HepG2 (cell line): ENCODE results near the gene ZNF132. TPM values are rescaled to one million over a fixed set of nuclear protein-coding genes. Genes with fewer than 3 reads are reported as not detected.

ENCODE experiments used
- CBFB ChIP-seq: sonication (generic); formaldehyde crosslinking; IDR thresholded peaks from 2 replicates; pipeline ENCODE4 v1.4.0; 2020; ENCODE audit warnings: missing genetic modification reagents
- DPF2 ChIP-seq: sonication (generic); formaldehyde crosslinking; IDR thresholded peaks from 2 replicates; pipeline ENCODE4 v1.4.0; 2020; ENCODE audit warnings: mild to moderate bottlenecking, low read depth, missing genetic modification reagents, borderline replicate concordance
- FOXA1 ChIP-seq, 2 experiments: fragments of 450-650 bp in 1 of 2; sonication (generic) in 1 of 2; formaldehyde crosslinking in 1 of 2; IDR thresholded peaks; 2 replicates each; pipeline versions ENCODE4 v1.4.0 to v1.6.1; 2016 to 2020; ENCODE audit warnings: missing genetic modification reagents in 1 of 2
- FOXK2 ChIP-seq: fragments of 450-650 bp; IDR thresholded peaks from 2 replicates; pipeline ENCODE4 v1.6.1; 2016
- KLF6 ChIP-seq: IDR thresholded peaks from 2 replicates; pipeline ENCODE4 v1.8.0; 2016; ENCODE audit warnings: missing biosample characterization, missing genetic modification reagents
- LRRFIP1 ChIP-seq: sonication (generic); formaldehyde crosslinking; conservative IDR thresholded peaks from 2 replicates; pipeline ENCODE4 v1.4.0; 2020; ENCODE audit warnings: missing genetic modification reagents
- MBNL3 ChIP-seq: fragments of 250-450 bp; sonication (Bioruptor Pico); conservative IDR thresholded peaks from 2 replicates; pipeline ENCODE4 v1.8.0; 2022; ENCODE audit warnings: mild to moderate bottlenecking, inconsistent platforms
- NCOA2 ChIP-seq: sonication (generic); formaldehyde crosslinking; IDR thresholded peaks from 2 replicates; pipeline ENCODE4 v1.8.0; 2022; ENCODE audit warnings: inconsistent platforms
- RBFOX2 ChIP-seq: fragments of 200-400 bp; formaldehyde crosslinking; IDR thresholded peaks from 2 replicates; pipeline ENCODE4 v1.6.1; 2017; ENCODE audit warnings: low read depth, mild to moderate bottlenecking, low read length
- REPIN1 ChIP-seq: sonication (generic); formaldehyde crosslinking; IDR thresholded peaks from 2 replicates; pipeline ENCODE4 v1.8.0; 2022; ENCODE audit warnings: missing genetic modification reagents, low read depth, mild to moderate bottlenecking, borderline replicate concordance
- SIX1 ChIP-seq: sonication (generic); formaldehyde crosslinking; IDR thresholded peaks from 2 replicates; pipeline ENCODE4 v1.4.0; 2020; ENCODE audit warnings: missing genetic modification reagents, borderline replicate concordance
- SNAI1 ChIP-seq: sonication (generic); formaldehyde crosslinking; IDR thresholded peaks from 2 replicates; pipeline ENCODE4 v1.5.0; 2020; ENCODE audit warnings: mild to moderate bottlenecking, missing genetic modification reagents, borderline replicate concordance
- TCF12 ChIP-seq, 2 experiments: fragments of 450-650 bp in 1 of 2; sonication (generic) in 1 of 2; formaldehyde crosslinking in 1 of 2; IDR thresholded peaks; 2 replicates each; pipeline versions ENCODE4 v1.6.1 to v1.8.0; 2017 to 2022; ENCODE audit warnings: antibody characterized with exemption in 1 of 2, mild to moderate bottlenecking in 1 of 2, missing genetic modification reagents in 1 of 2, moderate library complexity in 1 of 2
- ZBTB20 ChIP-seq: sonication (generic); formaldehyde crosslinking; IDR thresholded peaks from 2 replicates; pipeline ENCODE4 v1.8.1; 2023; ENCODE audit warnings: missing genetic modification reagents, low read depth, mild to moderate bottlenecking, borderline replicate concordance
- ZBTB21 ChIP-seq: sonication (generic); formaldehyde crosslinking; IDR thresholded peaks from 2 replicates; pipeline ENCODE4 v1.4.0; 2020; ENCODE audit warnings: missing genetic modification reagents
- ZNF24 ChIP-seq: fragments of 450-650 bp; IDR thresholded peaks from 2 replicates; pipeline ENCODE4 v1.6.1; 2017; ENCODE audit warnings: antibody characterized with exemption, mild to moderate bottlenecking
- ZNF451 ChIP-seq: sonication (generic); formaldehyde crosslinking; IDR thresholded peaks from 2 replicates; pipeline ENCODE4 v1.5.0; 2020; ENCODE audit warnings: mild to moderate bottlenecking, missing genetic modification reagents
- ZNF605 ChIP-seq: sonication (generic); formaldehyde crosslinking; IDR thresholded peaks from 2 replicates; pipeline ENCODE4 v1.8.0; 2022; ENCODE audit warnings: mild to moderate bottlenecking, missing genetic modification reagents
- ZNF75D ChIP-seq: sonication (generic); formaldehyde crosslinking; IDR thresholded peaks from 2 replicates; pipeline ENCODE4 v1.8.1; 2023; ENCODE audit warnings: missing genetic modification reagents, mild to moderate bottlenecking, borderline replicate concordance
- ZNF768 ChIP-seq: sonication (generic); formaldehyde crosslinking; IDR thresholded peaks from 2 replicates; pipeline ENCODE4 v1.4.0; 2020; ENCODE audit warnings: missing genetic modification reagents
- ZNF777 ChIP-seq: sonication (generic); formaldehyde crosslinking; IDR thresholded peaks from 2 replicates; pipeline ENCODE4 v1.4.0; 2020; ENCODE audit warnings: missing genetic modification reagents
- polyA plus RNA-seq, 8 experiments: library from polyadenylated mRNA; depleted of rRNA in 3 of 8; stranded (reverse) in 7 of 8; unstranded in 1 of 8; fragments of >200 nt; fragmentation: Illumina TruSeq in 4 of 8; extraction: Trizol in 4 of 8; gene quantifications; 2 replicates each; pipeline versions ENCODE4 v1.2.1 to v1.2.3, GENCODE V29; 2011 to 2016; ENCODE audit warnings: low read depth in 4 of 8, missing spikeins in 1 of 8, mixed read lengths in 1 of 8; ENCODE audit not compliant: insufficient read depth in 1 of 8
- total RNA-seq, 5 experiments: library from RNA; depleted of rRNA; stranded (reverse); fragments of >200 nt; fragmentation: Illumina TruSeq; extraction: Trizol; gene quantifications; 2 replicates each; pipeline ENCODE4 v1.2.3, GENCODE V29; 2016; ENCODE audit warnings: low read depth in 1 of 5
- TF ChIP-seq, protein P1 (sequence below): IDR thresholded peaks from 2 replicates; pipeline ENCODE4 v1.6.1; 2018; ENCODE audit warnings: missing genetic modification reagents, mild to moderate bottlenecking, missing compliant biosample characterization
- TF ChIP-seq, protein P2 (sequence below): sonication (generic); formaldehyde crosslinking; IDR thresholded peaks from 2 replicates; pipeline ENCODE4 v1.8.1; 2023; ENCODE audit warnings: mild to moderate bottlenecking, moderate library complexity, missing genetic modification reagents
- TF ChIP-seq, protein P3 (sequence below): conservative IDR thresholded peaks from 2 replicates; pipeline ENCODE4 v1.6.1; 2018; ENCODE audit warnings: missing genetic modification reagents

Gene ZNF132
- total and polyA plus RNA-seq, 2 of the 13 experiments (the other 11 are each of a cell fraction or from before 2014, with no cell fraction given): not detected

DNA sequence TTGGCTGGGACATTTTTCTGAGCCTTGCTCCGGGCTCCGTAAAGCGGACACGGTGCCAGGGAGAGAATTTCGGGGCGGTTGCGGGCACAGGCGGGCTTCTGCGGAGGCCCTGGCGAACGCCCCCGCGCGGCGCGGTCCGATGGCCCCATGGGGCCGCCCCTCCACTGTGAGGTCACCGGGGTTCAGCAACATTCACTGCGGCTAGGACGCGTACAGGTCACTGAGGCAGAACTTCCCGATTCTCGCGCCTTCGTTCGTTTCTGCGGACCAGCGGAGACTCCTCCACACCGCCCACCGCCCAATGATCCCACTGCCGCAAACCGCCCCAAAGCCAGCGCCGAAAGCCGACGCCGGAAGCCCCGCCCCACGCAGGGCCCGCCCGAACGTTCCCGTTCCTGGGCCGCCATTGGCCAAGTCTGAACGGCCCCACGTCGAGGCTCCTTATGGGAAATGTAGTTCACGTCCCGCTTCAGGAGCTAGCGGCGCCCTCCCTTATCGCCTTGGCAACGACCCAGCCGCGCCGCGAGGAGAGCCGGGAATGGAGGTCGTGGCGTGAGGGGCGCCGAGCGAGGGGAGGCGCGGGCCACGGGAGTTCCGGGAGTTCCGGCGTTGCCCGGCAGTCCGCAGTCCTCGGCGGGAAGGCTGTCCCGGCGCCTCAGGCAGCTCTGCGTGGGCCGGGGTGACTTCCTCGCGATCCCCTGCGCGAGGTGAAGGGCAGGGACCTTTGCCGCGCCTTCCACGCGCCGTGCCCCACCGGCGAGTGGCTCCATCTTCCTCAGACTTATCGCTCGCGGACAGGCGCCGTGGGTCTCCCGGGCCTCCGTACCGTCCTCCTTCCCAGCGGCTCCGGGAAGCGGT is 31.6 kb downstream of the ZNF132 start, which contains the start of gene ZNF584 (continued):
- TF ChIP-seq, protein P1, sequence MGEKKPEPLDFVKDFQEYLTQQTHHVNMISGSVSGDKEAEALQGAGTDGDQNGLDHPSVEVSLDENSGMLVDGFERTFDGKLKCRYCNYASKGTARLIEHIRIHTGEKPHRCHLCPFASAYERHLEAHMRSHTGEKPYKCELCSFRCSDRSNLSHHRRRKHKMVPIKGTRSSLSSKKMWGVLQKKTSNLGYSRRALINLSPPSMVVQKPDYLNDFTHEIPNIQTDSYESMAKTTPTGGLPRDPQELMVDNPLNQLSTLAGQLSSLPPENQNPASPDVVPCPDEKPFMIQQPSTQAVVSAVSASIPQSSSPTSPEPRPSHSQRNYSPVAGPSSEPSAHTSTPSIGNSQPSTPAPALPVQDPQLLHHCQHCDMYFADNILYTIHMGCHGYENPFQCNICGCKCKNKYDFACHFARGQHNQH: no peak; the same call in 1 of the 2 replicates
- TF ChIP-seq RBFOX2 (peak; percentile 89), ZBTB20 (CRISPR knock-in tag) (peak; percentile 70; the same call in 1 of the 2 replicates), MBNL3 (no peak), ZBTB21 (CRISPR knock-in tag) (no peak), SIX1 (no peak), ZNF75D (CRISPR knock-in tag) (no peak), DPF2 (CRISPR knock-in tag) (no peak), ZNF451 (CRISPR knock-in tag) (peak; percentile 59; the same call in 1 of the 2 replicates), CBFB (peak; percentile 57; the same call in 1 of the 2 replicates), ZNF605 (CRISPR knock-in tag) (no peak), LRRFIP1 (CRISPR knock-in tag) (no peak), ZNF24 (no peak), ZNF777 (CRISPR knock-in tag) (no peak), NCOA2 (CRISPR knock-in tag) (no peak), KLF6 (CRISPR knock-in tag) (no peak), TCF12 (IDR thresholded peaks at IDR 0.05) (no peak), TCF12 (CRISPR knock-in tag; IDR thresholded peaks at IDR 0.05) (peak; percentile 81; the same call in 1 of the 2 replicates), FOXA1 (IDR thresholded peaks at IDR 0.05) (no peak), FOXA1 (CRISPR knock-in tag; IDR thresholded peaks at IDR 0.05) (no peak), FOXK2 (no peak), REPIN1 (CRISPR knock-in tag) (peak; percentile 54; the same call in 1 of the 2 replicates), ZNF768 (CRISPR knock-in tag) (no peak), SNAI1 (no peak)
- TF ChIP-seq, protein P2, sequence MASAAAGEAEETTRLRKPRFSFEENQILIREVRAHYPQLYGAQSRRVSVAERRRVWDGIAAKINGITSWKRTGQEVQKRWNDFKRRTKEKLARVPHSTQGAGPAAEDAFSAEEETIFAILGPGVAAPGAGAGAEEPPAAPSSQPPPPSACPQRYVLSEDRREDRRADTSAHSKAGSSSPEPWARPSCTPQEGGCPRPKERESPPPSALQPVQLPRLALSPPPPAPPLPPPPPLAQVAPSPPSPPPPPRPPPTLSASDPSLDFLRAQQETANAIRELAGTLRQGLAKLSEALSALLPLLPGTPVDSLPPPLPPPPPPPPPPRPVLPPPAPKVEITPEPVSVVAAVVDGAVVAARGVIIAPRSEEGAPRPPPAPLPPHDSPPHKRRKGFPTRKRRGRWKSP (CRISPR knock-in tag): peak; percentile 65
- TF ChIP-seq, protein P3, sequence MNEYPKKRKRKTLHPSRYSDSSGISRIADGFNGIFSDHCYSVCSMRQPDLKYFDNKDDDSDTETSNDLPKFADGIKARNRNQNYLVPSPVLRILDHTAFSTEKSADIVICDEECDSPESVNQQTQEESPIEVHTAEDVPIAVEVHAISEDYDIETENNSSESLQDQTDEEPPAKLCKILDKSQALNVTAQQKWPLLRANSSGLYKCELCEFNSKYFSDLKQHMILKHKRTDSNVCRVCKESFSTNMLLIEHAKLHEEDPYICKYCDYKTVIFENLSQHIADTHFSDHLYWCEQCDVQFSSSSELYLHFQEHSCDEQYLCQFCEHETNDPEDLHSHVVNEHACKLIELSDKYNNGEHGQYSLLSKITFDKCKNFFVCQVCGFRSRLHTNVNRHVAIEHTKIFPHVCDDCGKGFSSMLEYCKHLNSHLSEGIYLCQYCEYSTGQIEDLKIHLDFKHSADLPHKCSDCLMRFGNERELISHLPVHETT (CRISPR knock-in tag): no peak; the same call in 1 of the 2 replicates
